ENCODE results near the gene ANKFN1. TPM values are rescaled to one million over a fixed set of nuclear protein-coding genes. Genes with fewer than 3 reads are reported as not detected.

The ANKFN1 gene
- total and polyA plus RNA-seq, 2 experiments from 2014 or later: 0.21 TPM; not detected in 1

DNA sequence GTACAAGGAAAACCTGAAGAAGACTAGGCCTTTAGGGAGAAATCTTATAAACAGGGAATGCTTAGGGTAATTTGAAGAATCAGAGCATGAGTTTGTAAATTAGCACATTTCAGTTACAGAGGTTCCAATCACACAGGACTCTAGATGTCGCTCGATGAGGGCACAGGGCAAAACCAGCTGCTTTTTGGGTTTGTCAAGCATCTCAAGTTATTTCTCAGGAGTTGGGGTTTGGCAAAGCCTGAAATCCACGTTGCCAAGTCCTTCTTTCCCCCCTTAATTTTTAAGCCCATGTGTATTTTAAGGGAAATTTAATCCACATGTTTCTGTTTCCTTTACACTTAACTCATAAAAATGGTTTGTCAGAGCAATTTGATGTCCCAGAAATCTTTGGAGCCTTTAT, 146.9 kb downstream of the ANKFN1 start:
- Histone ChIP-seq H3K36me3 (no peaks in the 10 kb centered on the region), H3K27me3 (peaks cover 4% of the 10 kb centered on the region), H3K27ac (no peak overlapping the region), H3K4me1 (ENCODE audit: low read depth) (no peaks in the 10 kb centered on the region), H3K4me3 (no peak overlapping the region), H3K9me3 (ENCODE audit: low read depth) (no peaks in the 10 kb centered on the region)
- no peak for DNase-seq (ENCODE audit: low read depth in 1 of 2, low spot score in 1 of 2)
- TF ChIP-seq, protein P1, sequence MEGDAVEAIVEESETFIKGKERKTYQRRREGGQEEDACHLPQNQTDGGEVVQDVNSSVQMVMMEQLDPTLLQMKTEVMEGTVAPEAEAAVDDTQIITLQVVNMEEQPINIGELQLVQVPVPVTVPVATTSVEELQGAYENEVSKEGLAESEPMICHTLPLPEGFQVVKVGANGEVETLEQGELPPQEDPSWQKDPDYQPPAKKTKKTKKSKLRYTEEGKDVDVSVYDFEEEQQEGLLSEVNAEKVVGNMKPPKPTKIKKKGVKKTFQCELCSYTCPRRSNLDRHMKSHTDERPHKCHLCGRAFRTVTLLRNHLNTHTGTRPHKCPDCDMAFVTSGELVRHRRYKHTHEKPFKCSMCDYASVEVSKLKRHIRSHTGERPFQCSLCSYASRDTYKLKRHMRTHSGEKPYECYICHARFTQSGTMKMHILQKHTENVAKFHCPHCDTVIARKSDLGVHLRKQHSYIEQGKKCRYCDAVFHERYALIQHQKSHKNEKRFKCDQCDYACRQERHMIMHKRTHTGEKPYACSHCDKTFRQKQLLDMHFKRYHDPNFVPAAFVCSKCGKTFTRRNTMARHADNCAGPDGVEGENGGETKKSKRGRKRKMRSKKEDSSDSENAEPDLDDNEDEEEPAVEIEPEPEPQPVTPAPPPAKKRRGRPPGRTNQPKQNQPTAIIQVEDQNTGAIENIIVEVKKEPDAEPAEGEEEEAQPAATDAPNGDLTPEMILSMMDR (IDR thresholded peaks at IDR 0.05; ENCODE audit: low read depth, low read length): no peak

DNA sequence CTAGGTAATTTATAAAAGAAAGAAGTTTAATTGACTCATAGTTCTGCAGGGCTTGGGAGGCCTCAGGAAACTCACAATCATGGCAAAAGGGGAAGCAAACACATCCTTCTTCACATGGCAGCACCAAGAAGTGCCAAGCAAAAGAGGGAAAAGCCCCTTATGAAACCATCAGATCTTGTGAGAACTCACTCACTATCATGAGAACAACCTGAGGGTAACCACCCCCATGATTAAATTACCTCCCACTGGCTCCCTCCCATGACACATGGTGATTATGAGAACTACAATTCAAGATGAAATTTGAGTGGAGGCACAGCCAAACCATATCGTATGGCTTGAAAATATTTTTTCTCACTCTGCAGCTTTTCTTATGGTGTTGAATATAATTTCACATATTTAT, 151.7 kb downstream of the ANKFN1 start:
- Histone ChIP-seq H3K27me3 (peaks cover 4% of the 10 kb centered on the region), H3K9me3 (ENCODE audit: low read depth) (no peaks in the 10 kb centered on the region), H3K4me1 (ENCODE audit: low read depth) (no peaks in the 10 kb centered on the region), H3K4me3 (no peak overlapping the region), H3K27ac (no peak overlapping the region), H3K36me3 (no peaks in the 10 kb centered on the region)
- TF ChIP-seq, protein P1 (IDR thresholded peaks at IDR 0.05; ENCODE audit: low read depth, low read length): no peak
- no peak for DNase-seq (ENCODE audit: low read depth in 1 of 2, low spot score in 1 of 2)

DNA sequence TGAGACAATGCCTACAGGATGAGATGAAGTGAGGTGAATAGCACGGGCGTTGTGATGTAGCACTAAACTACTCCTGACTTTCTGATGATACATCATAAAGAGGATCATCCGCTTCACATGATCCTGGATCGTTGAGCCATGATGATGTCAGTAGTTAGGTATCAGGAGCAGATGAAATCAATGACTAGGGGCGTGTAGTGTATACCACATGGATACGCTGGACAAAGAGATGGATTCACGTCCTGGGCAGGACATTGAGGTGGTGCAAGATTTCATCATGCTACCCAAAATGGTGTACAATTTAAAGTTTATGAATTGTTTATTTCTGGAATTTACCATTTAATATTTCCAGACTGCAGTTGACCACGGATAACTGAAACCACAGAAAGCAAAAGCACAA, 156.6 kb downstream of the ANKFN1 start:
- DNase-seq (ENCODE audit: low read depth in 1 of 2, low spot score in 1 of 2): no peak
- Histone ChIP-seq H3K27ac (no peak overlapping the region), H3K36me3 (no peaks in the 10 kb centered on the region), H3K9me3 (ENCODE audit: low read depth) (no peaks in the 10 kb centered on the region), H3K27me3 (no peaks in the 10 kb centered on the region), H3K4me3 (no peak overlapping the region), H3K4me1 (ENCODE audit: low read depth) (no peaks in the 10 kb centered on the region)
- TF ChIP-seq, protein P1 (IDR thresholded peaks at IDR 0.05; ENCODE audit: low read depth, low read length): no peak

DNA sequence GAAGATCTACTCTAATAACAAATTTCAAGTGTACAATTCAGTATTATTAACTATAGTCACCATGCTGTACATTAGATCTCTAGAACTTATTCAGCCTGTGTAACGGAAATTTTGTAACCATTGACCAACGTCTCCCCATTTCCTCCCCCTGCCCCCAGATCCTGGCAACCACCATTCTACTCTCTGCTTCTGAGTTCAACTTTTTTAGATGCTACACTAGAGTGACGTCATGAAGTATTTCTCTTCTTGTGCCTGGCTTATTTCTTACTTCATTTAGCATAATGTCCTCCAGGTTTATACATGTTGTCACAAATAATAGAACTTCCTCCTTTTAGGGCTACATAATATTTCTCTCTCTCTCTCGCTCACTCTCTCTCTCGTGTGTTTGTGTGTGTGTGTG, 157.5 kb downstream of the ANKFN1 start:
- no peaks in the 10 kb centered on the region for H3K36me3 ChIP-seq
- no peak overlapping the region for H3K27ac ChIP-seq
- no peak for DNase-seq (ENCODE audit: low read depth in 1 of 2, low spot score in 1 of 2)
- no peak overlapping the region for H3K4me3 ChIP-seq
- no peaks in the 10 kb centered on the region for H3K9me3 ChIP-seq (ENCODE audit: low read depth)
- TF ChIP-seq, protein P1 (IDR thresholded peaks at IDR 0.05; ENCODE audit: low read depth, low read length): no peak
- no peaks in the 10 kb centered on the region for H3K4me1 ChIP-seq (ENCODE audit: low read depth)
- H3K27me3 ChIP-seq: no peaks in the 10 kb centered on the region

DNA sequence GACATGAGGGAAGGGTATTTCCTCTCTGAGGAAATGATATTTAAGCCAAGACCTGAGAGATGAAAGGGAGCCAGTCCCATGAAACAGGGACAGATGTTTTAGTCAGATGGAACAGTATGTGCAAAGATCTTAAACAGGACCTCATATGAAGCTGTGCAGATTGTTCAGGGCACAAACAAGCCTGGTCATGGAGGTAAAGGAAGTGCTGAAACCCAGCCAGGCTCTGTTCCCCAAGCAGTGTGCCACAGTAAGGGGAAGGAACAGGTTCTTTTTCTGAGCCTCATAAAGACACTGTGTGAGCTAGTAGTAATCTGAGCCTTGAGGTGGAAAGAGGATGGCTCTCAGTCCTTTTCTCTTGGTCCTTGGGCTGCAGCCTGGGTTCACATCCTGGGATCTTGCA, 159.9 kb downstream of the ANKFN1 start:
- TF ChIP-seq, protein P1 (IDR thresholded peaks at IDR 0.05; ENCODE audit: low read depth, low read length): no peak
- Histone ChIP-seq H3K27me3 (no peaks in the 10 kb centered on the region), H3K9me3 (ENCODE audit: low read depth) (no peaks in the 10 kb centered on the region), H3K27ac (no peak overlapping the region), H3K4me1 (ENCODE audit: low read depth) (no peaks in the 10 kb centered on the region), H3K4me3 (no peak overlapping the region), H3K36me3 (no peaks in the 10 kb centered on the region)
- DNase-seq (ENCODE audit: low read depth in 1 of 2, low spot score in 1 of 2): no peak

DNA sequence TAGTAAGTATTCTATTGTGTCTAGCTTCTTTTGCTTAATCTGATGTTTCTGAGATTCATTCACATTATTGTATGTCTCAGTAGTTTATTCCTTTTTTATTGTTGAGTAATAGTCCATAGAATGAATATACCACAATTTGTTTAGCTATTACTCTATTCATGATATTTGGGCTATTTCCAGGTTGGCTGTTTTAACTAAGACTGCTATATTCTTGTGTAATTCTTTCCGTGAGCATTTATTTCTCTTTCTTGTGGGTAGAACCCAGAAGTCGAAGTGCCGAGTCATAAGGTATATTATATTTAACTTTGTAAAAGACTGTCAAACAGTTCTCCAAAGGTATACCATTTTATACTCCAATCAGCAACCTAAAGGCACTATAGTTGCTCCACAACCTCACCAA, 160.8 kb downstream of the ANKFN1 start:
- Histone ChIP-seq H3K4me1 (ENCODE audit: low read depth) (no peaks in the 10 kb centered on the region), H3K36me3 (no peaks in the 10 kb centered on the region), H3K9me3 (ENCODE audit: low read depth) (no peaks in the 10 kb centered on the region), H3K27me3 (no peaks in the 10 kb centered on the region), H3K4me3 (no peak overlapping the region), H3K27ac (no peak overlapping the region)
- no peak for DNase-seq (ENCODE audit: low read depth in 1 of 2, low spot score in 1 of 2)
- TF ChIP-seq, protein P1 (IDR thresholded peaks at IDR 0.05; ENCODE audit: low read depth, low read length): no peak

Data from cardiac muscle cell (in vitro differentiated cells and primary cell).